Dendritic cell treated with granulocyte-macrophage colony-stimulating factor and Interleukin-4, amounts not matched to agents 40 ng/mL and 50 ng/mL, for 4 days (primary cell): ENCODE data around the gene KYAT1.

Experiments used
- H3K27ac Mint-ChIP-seq: one replicate; pipeline ENCODE4 v1.8.0; 2022; ENCODE audit warnings: mild to moderate bottlenecking, mixed read lengths
- H3K27me3 Mint-ChIP-seq: one replicate; pipeline ENCODE4 v1.8.0; 2022; ENCODE audit warnings: mild to moderate bottlenecking, mixed read lengths
- H3K36me3 Mint-ChIP-seq: one replicate; pipeline ENCODE4 v1.8.0; 2022; ENCODE audit warnings: low read depth, mixed read lengths
- H3K4me1 Mint-ChIP-seq: one replicate; pipeline ENCODE4 v1.8.0; 2022; ENCODE audit warnings: low read depth, mixed read lengths
- H3K4me3 Mint-ChIP-seq: one replicate; pipeline ENCODE4 v1.8.0; 2022; ENCODE audit warnings: mild to moderate bottlenecking, moderate library complexity, mixed read lengths
- H3K9me3 Mint-ChIP-seq: one replicate; pipeline ENCODE4 v1.8.0; 2022; ENCODE audit warnings: mixed read lengths
- intact Hi-C: fragments of 100-400 bp; cut with micrococcal nuclease; formaldehyde crosslinking; loops from one replicate; pipeline ENCODE4 v1.15.0; 2022

The KYAT1 gene

DNA sequence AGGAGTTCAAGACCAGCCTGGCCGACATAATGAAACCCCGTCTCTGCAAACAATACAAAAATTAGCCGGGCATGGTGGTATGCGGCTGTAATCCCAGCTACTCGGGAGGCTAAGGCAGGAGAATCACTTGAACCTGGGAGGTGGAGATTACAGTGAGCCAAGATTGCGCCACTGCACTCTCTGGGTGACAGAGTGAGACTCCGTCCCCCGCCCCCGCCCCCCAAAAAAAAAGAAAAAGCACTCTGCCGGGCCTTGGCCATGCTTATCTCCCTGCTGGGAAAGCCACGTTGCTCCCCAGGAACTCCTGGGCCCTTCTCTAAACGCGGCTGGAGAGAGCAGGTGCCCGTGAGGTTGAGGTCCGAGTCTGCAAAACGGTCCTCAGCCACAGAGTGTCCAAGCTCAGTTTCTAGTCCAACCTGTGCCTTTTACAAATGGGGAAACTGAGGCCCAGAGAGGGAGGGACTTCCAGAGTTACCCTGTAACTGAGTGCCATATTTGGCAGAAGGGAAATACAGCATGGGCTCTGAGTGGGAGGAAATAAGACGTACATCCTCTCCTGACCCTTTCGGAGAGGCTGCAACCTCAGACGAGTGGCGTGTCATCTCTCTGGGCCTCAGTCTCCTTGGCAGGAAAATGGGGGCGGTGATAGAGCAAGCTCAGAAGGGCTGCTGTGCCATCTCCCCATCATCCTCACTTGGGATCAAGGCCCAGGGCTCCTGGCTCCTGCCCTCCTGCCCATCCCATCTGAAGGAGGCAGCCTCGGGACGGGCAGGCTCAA is 32.4 kb upstream of the KYAT1 start:
- H3K9me3 Mint-ChIP-seq, result no peaks in the 10 kb centered on the region
- H3K36me3 Mint-ChIP-seq, result peaks cover 89% of the 10 kb centered on the region
- H3K27me3 Mint-ChIP-seq, result no peaks in the 10 kb centered on the region
- intact Hi-C loops, result no loop called here
- H3K4me3 Mint-ChIP-seq, result no peak overlapping the region
- H3K4me1 Mint-ChIP-seq, result peaks cover 31% of the 10 kb centered on the region
- no peak overlapping the region for H3K27ac Mint-ChIP-seq

DNA sequence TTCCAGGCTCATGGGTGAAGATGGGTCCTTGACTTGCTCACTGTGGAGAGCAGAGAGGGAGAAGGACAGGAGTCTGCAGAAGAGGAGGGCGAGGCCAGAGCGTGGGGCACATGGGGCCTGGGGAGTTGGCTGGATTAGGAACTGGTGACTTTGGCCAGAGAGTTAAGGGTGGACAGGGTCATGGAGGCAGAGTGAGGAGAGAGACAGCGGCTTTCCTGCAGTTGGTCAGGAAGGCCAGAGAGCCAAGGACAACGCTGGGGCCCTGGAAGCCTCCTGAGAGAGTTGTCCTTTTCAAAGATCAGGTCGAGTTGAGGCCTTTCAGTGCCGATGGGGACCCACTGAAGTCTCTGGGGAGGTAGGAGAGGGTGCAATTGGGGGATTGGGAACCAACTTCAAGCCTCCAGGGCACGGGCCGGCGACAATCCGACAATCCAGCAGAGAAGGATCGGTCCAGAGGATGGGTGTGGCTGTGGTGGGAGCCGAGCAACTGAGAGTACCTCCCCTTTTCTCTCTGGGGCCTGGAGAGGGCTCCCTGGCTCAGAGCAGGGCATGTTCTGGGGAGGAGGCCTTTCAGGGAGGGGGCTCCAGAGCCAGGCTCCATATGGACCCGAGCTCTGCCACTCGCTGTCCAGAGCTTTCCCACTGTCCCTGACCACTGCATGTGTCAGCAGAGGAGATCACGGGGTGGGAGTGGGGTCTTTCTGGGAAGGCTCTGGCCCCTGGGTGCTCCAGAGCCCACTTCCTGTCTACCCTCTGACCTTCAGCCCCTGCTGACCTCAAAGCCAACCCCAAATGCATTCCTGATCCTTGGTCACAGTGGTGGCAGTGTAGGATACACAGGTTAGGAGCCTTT is 31.5 kb upstream of the KYAT1 start:
- Mint-ChIP-seq H3K9me3 (no peaks in the 10 kb centered on the region), H3K27ac (peak overlapping the region; percentile 21), H3K4me1 (peaks cover 31% of the 10 kb centered on the region), H3K4me3 (no peak overlapping the region), H3K27me3 (no peaks in the 10 kb centered on the region), H3K36me3 (peaks cover 90% of the 10 kb centered on the region)
- intact Hi-C loops, result no loop called here

DNA sequence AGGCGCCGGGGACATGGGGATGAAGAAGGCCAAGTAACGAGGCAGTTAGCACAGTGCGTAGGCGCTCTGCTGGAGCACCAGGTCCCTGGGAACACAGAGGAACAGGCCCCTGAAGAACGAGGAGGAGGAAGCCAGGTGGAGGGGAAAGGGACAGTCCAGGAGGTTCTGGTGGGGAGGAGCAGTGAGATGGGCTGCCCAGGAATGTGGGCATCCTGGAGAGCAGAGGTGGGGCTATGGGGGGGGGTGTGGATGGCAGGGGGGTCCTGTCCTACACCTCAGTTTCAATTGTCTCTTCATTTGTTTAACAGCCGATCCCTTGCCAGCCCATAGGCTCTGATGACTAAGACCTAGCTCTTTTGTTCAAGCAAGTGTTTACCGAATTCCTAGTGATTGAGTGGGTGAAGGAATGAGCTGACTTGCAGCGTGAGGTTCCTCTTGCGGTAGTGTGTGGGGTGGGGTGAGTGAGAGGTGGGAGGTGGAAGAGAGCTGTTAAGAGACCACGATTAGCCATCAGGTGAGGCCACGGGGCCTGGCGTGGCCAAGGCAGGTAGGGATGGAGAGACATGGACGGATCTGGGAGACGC is 30.6 kb upstream of the KYAT1 start:
- Mint-ChIP-seq H3K36me3 (peaks cover 90% of the 10 kb centered on the region), H3K27ac (peak overlapping the region; percentile 32), H3K9me3 (no peaks in the 10 kb centered on the region), H3K4me3 (no peak overlapping the region), H3K4me1 (peaks cover 31% of the 10 kb centered on the region), H3K27me3 (no peaks in the 10 kb centered on the region)
- intact Hi-C loops, result no loop called here

DNA sequence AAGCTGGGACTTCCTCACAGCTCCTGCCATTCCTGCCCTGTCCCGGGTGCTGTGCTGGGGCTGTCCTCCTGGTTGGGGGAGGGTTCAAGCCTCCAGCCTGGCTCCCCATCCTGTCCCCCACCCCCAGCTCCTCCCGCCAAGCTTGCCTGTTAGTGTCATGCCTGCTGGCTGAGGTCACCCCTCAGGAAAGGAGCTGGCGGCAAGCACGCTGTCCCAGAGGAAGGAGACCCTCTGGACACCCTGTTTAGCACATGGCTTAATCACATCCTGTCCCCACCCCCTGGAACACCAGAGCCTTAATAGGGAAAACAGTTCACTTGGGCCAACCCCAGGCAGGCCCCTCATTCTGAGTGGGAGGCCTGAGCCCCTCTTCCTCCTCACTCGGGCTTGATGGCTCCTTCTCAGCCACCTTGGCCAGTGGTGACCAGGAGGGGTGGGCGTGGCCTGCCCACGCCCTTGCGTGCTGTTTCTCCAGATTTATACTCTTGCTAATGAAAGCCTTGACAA is 29.8 kb upstream of the KYAT1 start:
- Mint-ChIP-seq H3K4me1 (peaks cover 31% of the 10 kb centered on the region), H3K9me3 (no peaks in the 10 kb centered on the region), H3K36me3 (peaks cover 90% of the 10 kb centered on the region), H3K4me3 (no peak overlapping the region), H3K27me3 (no peaks in the 10 kb centered on the region), H3K27ac (peak overlapping the region; percentile 32)
- intact Hi-C loops, result no loop called here

DNA sequence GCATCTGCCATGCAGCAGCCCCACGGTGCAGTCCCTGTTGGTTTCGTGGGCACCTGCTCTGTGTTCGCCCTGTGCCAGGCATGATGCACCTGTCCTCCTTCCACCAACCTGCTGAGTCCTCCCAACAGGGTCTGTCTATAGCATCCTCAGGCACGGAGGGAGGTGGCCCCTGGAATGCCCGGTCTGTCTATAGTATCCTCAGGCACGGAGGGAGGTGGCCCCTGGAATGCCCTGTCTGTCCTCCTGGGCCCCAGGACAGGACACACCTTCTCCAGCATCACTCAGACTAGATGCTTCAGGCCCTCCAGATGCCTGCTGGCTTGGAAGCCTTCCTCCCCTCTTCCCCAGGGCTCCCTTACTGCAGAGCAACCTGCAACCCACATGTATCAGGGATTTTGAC is 29.2 kb upstream of the KYAT1 start:
- Mint-ChIP-seq H3K9me3 (no peaks in the 10 kb centered on the region), H3K36me3 (peaks cover 87% of the 10 kb centered on the region), H3K27me3 (no peaks in the 10 kb centered on the region), H3K4me3 (no peak overlapping the region), H3K27ac (no peak overlapping the region), H3K4me1 (peaks cover 31% of the 10 kb centered on the region)
- intact Hi-C loops, result no loop called here

DNA sequence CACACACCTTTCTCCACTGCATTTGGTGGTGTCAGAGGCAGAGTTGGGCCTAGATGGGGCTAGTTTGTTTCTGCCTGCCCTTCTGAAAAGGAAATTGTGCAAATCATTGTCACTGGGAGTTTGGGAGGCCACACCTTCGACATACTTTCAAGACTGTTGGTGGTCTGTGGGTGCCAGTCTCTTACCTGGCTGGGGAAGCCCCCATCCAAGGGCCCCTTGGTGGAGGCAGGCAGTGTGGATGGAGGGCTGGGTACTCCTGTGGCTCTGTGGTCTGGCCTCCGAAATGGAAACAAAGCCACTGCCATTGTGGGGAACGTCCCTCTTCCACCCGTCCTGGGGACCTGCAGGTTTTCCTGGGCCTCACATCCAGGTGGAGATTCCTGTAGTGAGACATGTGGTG is 28.1 kb upstream of the KYAT1 start:
- Mint-ChIP-seq H3K4me1 (peaks cover 31% of the 10 kb centered on the region), H3K4me3 (no peak overlapping the region), H3K27ac (no peak overlapping the region), H3K36me3 (peaks cover 79% of the 10 kb centered on the region), H3K27me3 (no peaks in the 10 kb centered on the region), H3K9me3 (no peaks in the 10 kb centered on the region)
- intact Hi-C loops, result no loop called here

DNA sequence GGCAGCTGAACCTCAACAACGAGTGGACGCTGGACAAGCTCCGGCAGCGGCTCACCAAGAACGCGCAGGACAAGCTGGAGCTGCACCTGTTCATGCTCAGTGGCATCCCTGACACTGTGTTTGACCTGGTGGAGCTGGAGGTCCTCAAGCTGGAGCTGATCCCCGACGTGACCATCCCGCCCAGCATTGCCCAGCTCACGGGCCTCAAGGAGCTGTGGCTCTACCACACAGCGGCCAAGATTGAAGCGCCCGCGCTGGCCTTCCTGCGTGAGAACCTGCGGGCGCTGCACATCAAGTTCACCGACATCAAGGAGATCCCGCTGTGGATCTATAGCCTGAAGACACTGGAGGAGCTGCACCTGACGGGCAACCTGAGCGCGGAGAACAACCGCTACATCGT is 26.6 kb upstream of the KYAT1 start:
- no peak overlapping the region for H3K4me3 Mint-ChIP-seq
- H3K27me3 Mint-ChIP-seq, result no peaks in the 10 kb centered on the region
- peaks cover 26% of the 10 kb centered on the region for H3K4me1 Mint-ChIP-seq
- no peaks in the 10 kb centered on the region for H3K9me3 Mint-ChIP-seq
- no peak overlapping the region for H3K27ac Mint-ChIP-seq
- intact Hi-C loops, result no loop called here
- peaks cover 71% of the 10 kb centered on the region for H3K36me3 Mint-ChIP-seq

DNA sequence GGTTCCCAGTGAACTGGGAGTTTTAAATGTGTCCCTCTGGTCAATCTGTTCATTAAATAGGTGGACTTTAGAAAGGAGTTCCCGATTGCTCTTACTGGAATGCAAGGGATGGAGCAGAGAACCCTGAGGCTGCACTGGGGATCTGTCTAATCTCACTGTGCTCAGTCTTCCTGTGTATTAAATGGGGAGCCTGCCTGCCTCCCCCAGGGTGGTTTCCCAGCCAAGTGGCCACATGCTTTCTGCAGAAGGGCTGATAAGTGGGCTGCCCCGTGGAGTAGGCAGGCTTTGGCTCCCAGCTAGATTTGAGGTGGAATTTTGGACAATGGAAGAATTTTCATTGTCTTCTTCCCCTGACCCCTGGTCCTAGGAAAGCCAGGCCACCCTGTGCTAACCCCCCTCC is 25.0 kb upstream of the KYAT1 start:
- intact Hi-C loops, result no loop called here
- Mint-ChIP-seq H3K27me3 (no peaks in the 10 kb centered on the region), H3K36me3 (peaks cover 62% of the 10 kb centered on the region), H3K4me1 (peaks cover 21% of the 10 kb centered on the region), H3K9me3 (no peaks in the 10 kb centered on the region), H3K4me3 (no peak overlapping the region), H3K27ac (no peak overlapping the region)

DNA sequence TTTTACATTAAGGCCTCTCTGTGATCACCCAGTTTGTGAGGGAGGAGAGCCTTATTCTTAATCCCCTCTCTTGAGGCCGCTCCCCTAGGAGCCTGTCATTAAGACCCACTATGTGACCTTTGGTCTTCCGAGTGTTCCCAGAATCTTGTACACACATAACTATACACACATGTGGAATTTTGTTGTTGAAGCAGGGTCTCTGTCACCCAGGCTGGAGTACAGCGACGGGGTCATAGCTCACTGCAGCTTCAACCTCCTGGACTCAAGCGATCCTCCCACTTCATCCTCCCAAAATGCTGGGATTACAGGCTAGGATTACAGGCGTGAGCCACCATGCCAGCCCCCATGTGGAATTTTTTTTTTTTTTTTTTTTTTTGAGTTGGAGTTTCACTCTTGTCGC is 24.2 kb upstream of the KYAT1 start:
- no peaks in the 10 kb centered on the region for H3K9me3 Mint-ChIP-seq
- peaks cover 15% of the 10 kb centered on the region for H3K4me1 Mint-ChIP-seq
- H3K36me3 Mint-ChIP-seq, result peaks cover 55% of the 10 kb centered on the region
- H3K27me3 Mint-ChIP-seq, result no peaks in the 10 kb centered on the region
- intact Hi-C loops, result no loop called here
- H3K4me3 Mint-ChIP-seq, result no peak overlapping the region
- H3K27ac Mint-ChIP-seq, result no peak overlapping the region

DNA sequence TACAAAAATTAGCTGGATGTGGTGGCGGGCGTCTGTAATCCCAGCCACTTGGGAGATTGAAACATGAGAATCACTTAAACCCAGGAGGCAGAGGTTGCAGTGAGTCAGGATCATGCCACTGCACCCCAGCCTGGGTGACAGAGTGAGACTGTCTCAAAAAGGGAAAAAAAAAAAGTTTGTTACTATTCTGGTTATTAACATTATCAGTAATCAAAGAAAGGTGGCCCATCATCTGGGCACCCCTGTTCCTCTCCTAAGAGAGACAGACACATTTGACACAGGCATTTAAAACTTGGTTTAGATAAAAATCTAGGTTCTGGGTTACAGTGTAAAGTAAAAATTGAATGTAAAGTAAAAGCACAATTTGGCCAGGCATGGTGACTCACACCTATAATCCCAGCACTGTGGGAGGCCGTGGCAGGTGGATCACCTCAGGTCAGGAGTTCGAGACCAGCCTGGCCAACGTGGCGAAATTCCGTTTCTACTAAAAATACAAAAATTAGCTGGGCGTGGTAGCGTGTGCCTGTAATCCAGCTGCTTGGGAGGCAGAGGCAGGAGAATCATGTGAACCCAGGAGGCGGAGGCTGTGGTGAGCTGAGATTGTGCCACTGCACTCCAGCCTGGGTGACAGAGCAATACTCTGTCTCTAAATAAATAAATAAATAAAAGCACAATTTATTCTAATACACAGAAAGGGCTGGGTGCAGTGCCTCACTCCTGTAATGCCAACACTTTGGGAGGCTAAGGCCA is 22.3 kb upstream of the KYAT1 start:
- H3K36me3 Mint-ChIP-seq, result peaks cover 36% of the 10 kb centered on the region
- H3K4me1 Mint-ChIP-seq, result peaks cover 27% of the 10 kb centered on the region
- intact Hi-C loops, result no loop called here
- no peak overlapping the region for H3K4me3 Mint-ChIP-seq
- H3K27ac Mint-ChIP-seq, result no peak overlapping the region
- H3K27me3 Mint-ChIP-seq, result no peaks in the 10 kb centered on the region
- no peaks in the 10 kb centered on the region for H3K9me3 Mint-ChIP-seq

DNA sequence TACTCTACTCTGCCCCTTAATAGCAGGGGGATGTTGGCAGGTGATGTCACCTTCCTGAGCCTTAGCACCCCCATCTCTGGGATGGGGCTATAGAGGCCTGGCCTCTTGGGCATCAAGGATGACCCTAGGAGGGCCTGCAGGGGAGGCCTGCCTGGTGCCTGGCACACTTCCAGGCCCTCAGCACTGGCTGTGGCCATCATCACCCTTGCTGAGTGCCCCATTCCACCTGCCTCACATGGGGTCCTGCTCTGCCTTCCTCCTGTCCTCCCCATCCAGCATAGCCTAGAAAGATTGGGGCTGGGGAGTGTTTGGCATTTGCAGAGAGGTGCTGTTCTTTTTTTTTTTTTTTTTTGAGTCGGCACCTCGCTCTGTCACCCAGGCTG is 21.3 kb upstream of the KYAT1 start:
- H3K9me3 Mint-ChIP-seq, result no peaks in the 10 kb centered on the region
- no peak overlapping the region for H3K4me3 Mint-ChIP-seq
- peaks cover 35% of the 10 kb centered on the region for H3K36me3 Mint-ChIP-seq
- no peaks in the 10 kb centered on the region for H3K27me3 Mint-ChIP-seq
- intact Hi-C loops, result no loop called here
- H3K27ac Mint-ChIP-seq, result no peak overlapping the region
- peaks cover 37% of the 10 kb centered on the region for H3K4me1 Mint-ChIP-seq

DNA sequence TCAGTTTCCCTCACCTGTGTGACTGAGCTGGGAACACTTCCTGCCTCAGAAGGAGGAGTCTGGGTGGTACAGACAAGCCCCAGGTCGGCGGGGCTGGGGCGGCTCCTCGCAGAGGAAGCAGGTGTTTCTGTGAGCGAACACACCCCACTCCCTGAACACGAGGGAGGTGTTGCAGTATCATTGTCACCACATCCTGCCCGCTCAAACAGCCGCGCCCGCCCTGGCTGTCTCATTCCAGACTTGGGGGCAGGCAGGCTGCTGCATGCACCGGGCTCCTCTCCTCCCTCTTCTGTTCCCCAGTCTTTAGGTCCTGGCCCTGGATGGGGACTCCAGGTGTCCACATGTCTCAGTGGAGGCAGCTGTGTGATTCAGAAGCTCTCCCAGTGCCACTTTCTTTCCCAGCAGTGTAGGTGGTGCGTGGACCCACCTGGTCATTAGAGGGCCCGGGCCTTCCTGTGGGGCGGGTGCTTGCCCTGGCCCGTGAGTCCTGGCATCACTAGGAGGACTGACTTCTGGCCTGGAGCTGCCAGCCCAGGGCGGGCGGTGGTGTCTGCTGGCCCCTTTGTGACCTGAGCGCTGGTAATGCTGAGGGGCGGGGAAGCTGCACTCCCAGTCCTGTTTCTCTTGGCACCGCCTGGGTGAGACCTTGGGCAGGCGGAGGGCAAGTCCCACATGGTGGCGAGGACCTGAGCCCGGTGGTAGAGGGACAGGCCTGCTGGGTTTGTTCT is 20.8 kb upstream of the KYAT1 start:
- H3K4me1 Mint-ChIP-seq, result peaks cover 41% of the 10 kb centered on the region
- H3K4me3 Mint-ChIP-seq, result no peak overlapping the region
- H3K27ac Mint-ChIP-seq, result peak overlapping the region; percentile 43
- H3K9me3 Mint-ChIP-seq, result no peaks in the 10 kb centered on the region
- peaks cover 35% of the 10 kb centered on the region for H3K36me3 Mint-ChIP-seq
- no peaks in the 10 kb centered on the region for H3K27me3 Mint-ChIP-seq
- intact Hi-C loops, result no loop called here

DNA sequence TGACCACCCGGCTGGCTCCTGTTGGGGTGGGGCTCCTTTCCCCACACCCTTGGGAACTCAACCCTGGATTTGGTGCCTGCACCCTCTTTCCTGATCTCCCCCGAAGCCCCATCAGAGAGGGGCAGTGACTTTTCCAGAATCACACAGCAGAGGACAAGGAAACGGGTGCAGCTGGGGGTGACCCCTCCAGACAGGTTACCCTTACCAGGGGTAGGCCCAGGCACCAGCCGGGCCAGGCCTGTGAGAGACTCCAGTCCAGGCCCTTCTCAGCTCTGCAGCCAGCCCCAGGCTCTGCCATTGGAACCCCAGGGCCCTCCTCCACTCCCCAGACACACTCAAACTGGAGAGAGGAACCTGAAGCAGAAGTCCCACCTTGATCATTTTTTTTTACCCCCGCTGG is 20.1 kb upstream of the KYAT1 start:
- Mint-ChIP-seq H3K36me3 (peaks cover 34% of the 10 kb centered on the region), H3K4me3 (no peak overlapping the region), H3K27ac (peak overlapping the region; percentile 43), H3K9me3 (no peaks in the 10 kb centered on the region), H3K27me3 (no peaks in the 10 kb centered on the region), H3K4me1 (peaks cover 41% of the 10 kb centered on the region)
- intact Hi-C loops, result no loop called here
